ENCODE measurements around the gene MRPL12. TPM values are rescaled to one million over a fixed set of nuclear protein-coding genes. Genes with fewer than 3 reads are reported as not detected.

The MRPL12 gene
- polyA plus RNA-seq, 3 donors from 2014 or later: 43.1 to 79.4 (median 58.7) TPM

- Mint-ChIP-seq H3K27me3 (ENCODE audit: low read depth in 3 of 3) (peaks cover 0 to 18% (median 2%) of the 10 kb centered on the region in 3 donors), H3K27ac (peak overlapping the region; percentile 12 to 81 (median 60)), H3K9me3 (no peaks in the 10 kb centered on the region), H3K4me1 (peaks cover 20 to 25% of the 10 kb centered on the region in 2 donors), H3K36me3 (peaks cover 0 to 3% (median 3%) of the 10 kb centered on the region in 3 donors), H3K4me3 (peak overlapping the region; percentile 52 to 73 (median 66))
- DNase-seq: no peak
These were observed 7.5 kb downstream of the MRPL12 start for GRCh38 chr17:81710514-81711308.

- peak; percentile 79 to 83 (median 83) for DNase-seq
- Mint-ChIP-seq H3K4me3 (peak within 1 kb of the TSS; percentile 72 to 87 (median 80)), H3K36me3 (no peaks in the 10 kb centered on the region), H3K9me3 (no peaks in the 10 kb centered on the region), H3K4me1 (peaks cover 20 to 22% of the 10 kb centered on the region in 2 donors), H3K27me3 (ENCODE audit: low read depth in 3 of 3) (peaks cover 0 to 12% (median 0%) of the 10 kb centered on the region in 3 donors), H3K27ac (peak within 1 kb of the TSS in 3 of 6 donors; percentile 59 to 81 (median 61))
These were observed 8.8 kb downstream of the MRPL12 start, which contains the start of gene SLC25A10 for GRCh38 chr17:81711814-81712467. Gene SLC25A10, plus strand, starts transcription at chr17:81712284. Its CDS starts 143 bp downstream, at chr17:81712427.

- no peaks in the 10 kb centered on the region for H3K36me3 Mint-ChIP-seq
- no peaks in the 10 kb centered on the region for H3K9me3 Mint-ChIP-seq
- peaks cover 0 to 12% (median 0%) of the 10 kb centered on the region in 3 donors for H3K27me3 Mint-ChIP-seq (ENCODE audit: low read depth in 3 of 3)
- DNase-seq: no peak
- H3K4me3 Mint-ChIP-seq: peak overlapping the region; percentile 72 to 87 (median 80)
- peak overlapping the region in 2 of 6 donors; percentile 34 to 61 for H3K27ac Mint-ChIP-seq
- peaks cover 20 to 22% of the 10 kb centered on the region in 2 donors for H3K4me1 Mint-ChIP-seq
These were observed 9.4 kb downstream of the MRPL12 start for GRCh38 chr17:81712468-81713003.

- Mint-ChIP-seq H3K9me3 (no peaks in the 10 kb centered on the region), H3K27ac (peak overlapping the region in 1 of 6 donors; percentile 34), H3K4me3 (peak overlapping the region; percentile 72 to 87 (median 80)), H3K36me3 (no peaks in the 10 kb centered on the region), H3K27me3 (ENCODE audit: low read depth in 3 of 3) (peaks cover 0 to 12% (median 0%) of the 10 kb centered on the region in 3 donors), H3K4me1 (peaks cover 20 to 22% of the 10 kb centered on the region in 2 donors)
- no peak for DNase-seq
These were observed 9.9 kb downstream of the MRPL12 start for GRCh38 chr17:81713004-81713555.

- no peaks in the 10 kb centered on the region for H3K9me3 Mint-ChIP-seq
- no peak overlapping the region for H3K27ac Mint-ChIP-seq
- H3K36me3 Mint-ChIP-seq: no peaks in the 10 kb centered on the region
- peaks cover 0 to 12% (median 0%) of the 10 kb centered on the region in 3 donors for H3K27me3 Mint-ChIP-seq (ENCODE audit: low read depth in 3 of 3)
- H3K4me1 Mint-ChIP-seq: peaks cover 20 to 22% of the 10 kb centered on the region in 2 donors
- H3K4me3 Mint-ChIP-seq: peak overlapping the region in 3 of 5 donors; percentile 3 to 72 (median 21)
- DNase-seq: no peak
These were observed 10.6 kb downstream of the MRPL12 start for GRCh38 chr17:81713556-81714411.

GRCh38 chr17:81714412-81715106, 11.4 kb downstream of the MRPL12 start:
- H3K36me3 Mint-ChIP-seq: no peaks in the 10 kb centered on the region
- no peak overlapping the region for H3K27ac Mint-ChIP-seq
- no peaks in the 10 kb centered on the region for H3K9me3 Mint-ChIP-seq
- peaks cover 20 to 22% of the 10 kb centered on the region in 2 donors for H3K4me1 Mint-ChIP-seq
- H3K4me3 Mint-ChIP-seq: no peak overlapping the region
- no peak for DNase-seq
- peaks cover 0 to 9% (median 0%) of the 10 kb centered on the region in 3 donors for H3K27me3 Mint-ChIP-seq (ENCODE audit: low read depth in 3 of 3)

GRCh38 chr17:81715107-81715871, 12.1 kb downstream of the MRPL12 start:
- no peak overlapping the region for H3K4me3 Mint-ChIP-seq
- H3K4me1 Mint-ChIP-seq: peaks cover 18 to 20% of the 10 kb centered on the region in 2 donors
- H3K9me3 Mint-ChIP-seq: no peaks in the 10 kb centered on the region
- no peaks in the 10 kb centered on the region for H3K36me3 Mint-ChIP-seq
- H3K27ac Mint-ChIP-seq: no peak overlapping the region
- no peak for DNase-seq
- peaks cover 0 to 9% (median 0%) of the 10 kb centered on the region in 3 donors for H3K27me3 Mint-ChIP-seq (ENCODE audit: low read depth in 3 of 3)

- DNase-seq: no peak
- Mint-ChIP-seq H3K4me1 (peaks cover 11 to 12% of the 10 kb centered on the region in 2 donors), H3K27me3 (ENCODE audit: low read depth in 3 of 3) (peaks cover 0 to 5% (median 0%) of the 10 kb centered on the region in 3 donors), H3K27ac (no peak overlapping the region), H3K9me3 (no peaks in the 10 kb centered on the region), H3K36me3 (no peaks in the 10 kb centered on the region), H3K4me3 (no peak overlapping the region)
These were observed 12.9 kb downstream of the MRPL12 start for GRCh38 chr17:81715872-81716673.

GRCh38 chr17:81716674-81716996, 13.5 kb downstream of the MRPL12 start:
- H3K4me3 Mint-ChIP-seq: no peak overlapping the region
- H3K4me1 Mint-ChIP-seq: peaks cover 5 to 7% of the 10 kb centered on the region in 2 donors
- no peak for DNase-seq
- H3K36me3 Mint-ChIP-seq: no peaks in the 10 kb centered on the region
- peaks cover 0 to 5% (median 0%) of the 10 kb centered on the region in 3 donors for H3K27me3 Mint-ChIP-seq (ENCODE audit: low read depth in 3 of 3)
- H3K27ac Mint-ChIP-seq: no peak overlapping the region
- H3K9me3 Mint-ChIP-seq: no peaks in the 10 kb centered on the region

GRCh38 chr17:81717049-81717765, 14.0 kb downstream of the MRPL12 start:
- H3K27me3 Mint-ChIP-seq (ENCODE audit: low read depth in 3 of 3): peaks cover 0 to 5% (median 0%) of the 10 kb centered on the region in 3 donors
- no peaks in the 10 kb centered on the region for H3K36me3 Mint-ChIP-seq
- H3K27ac Mint-ChIP-seq: no peak overlapping the region
- no peaks in the 10 kb centered on the region for H3K9me3 Mint-ChIP-seq
- DNase-seq: no peak
- H3K4me1 Mint-ChIP-seq: peaks cover 5 to 7% of the 10 kb centered on the region in 2 donors
- H3K4me3 Mint-ChIP-seq: no peak overlapping the region

- no peak for DNase-seq
- Mint-ChIP-seq H3K36me3 (no peaks in the 10 kb centered on the region), H3K27ac (no peak overlapping the region), H3K4me1 (peaks cover 4 to 5% of the 10 kb centered on the region in 2 donors), H3K9me3 (no peaks in the 10 kb centered on the region), H3K4me3 (no peak overlapping the region), H3K27me3 (ENCODE audit: low read depth in 3 of 3) (peaks cover 0 to 5% (median 0%) of the 10 kb centered on the region in 3 donors)
These were observed 14.6 kb downstream of the MRPL12 start for GRCh38 chr17:81717766-81718089.
